HEK293T (cell line): ENCODE measurements around the gene MAPT.

Source experiments
- CTCF ChIA-PET: fragments of 350-600 bp; formaldehyde crosslinking; extraction: SDS; loops from one replicate; lab custom pipeline; 2021; ENCODE audit warnings: antibody characterized with exemption, inconsistent platforms; lab: Yijun Ruan, JAX
- POLR2A ChIA-PET: fragments of 350-600 bp; formaldehyde crosslinking; extraction: SDS; loops from one replicate; lab custom pipeline; 2020; ENCODE audit warnings: antibody characterized with exemption, inconsistent platforms; lab: Yijun Ruan, JAX
- DNase-seq: peaks from one replicate; pipeline ENCODE4 v3.0.0; 2012; ENCODE audit warnings: mixed read lengths; ENCODE audit errors: extremely low spot score
- ARNT ChIP-seq: fragments of 450-650 bp; IDR thresholded peaks from 2 replicates; pipeline ENCODE4 v1.6.1; 2017; ENCODE audit warnings: mild to moderate bottlenecking
- BHLHE40 ChIP-seq: fragments of 450-650 bp; IDR thresholded peaks from 2 replicates; pipeline ENCODE4 v1.6.1; 2016; ENCODE audit warnings: mild to moderate bottlenecking, moderate library complexity, borderline replicate concordance
- CTBP1 ChIP-seq: fragments of 450-650 bp; IDR thresholded peaks from 2 replicates; pipeline ENCODE4 v1.6.1; 2016; ENCODE audit warnings: borderline replicate concordance
- ELF4 ChIP-seq: fragments of 450-650 bp; IDR thresholded peaks from 2 replicates; pipeline ENCODE4 v1.6.1; 2017; ENCODE audit warnings: antibody characterized with exemption
- FOXA1 ChIP-seq: fragments of 450-650 bp; IDR thresholded peaks from 2 replicates; pipeline ENCODE4 v1.6.1; 2016; ENCODE audit warnings: mild to moderate bottlenecking
- FOXK2 ChIP-seq: fragments of 450-650 bp; IDR thresholded peaks from 2 replicates; pipeline ENCODE4 v1.6.1; 2016; ENCODE audit warnings: mild to moderate bottlenecking
- FOXM1 ChIP-seq: fragments of 450-650 bp; IDR thresholded peaks from 2 replicates; pipeline ENCODE4 v1.6.1; 2017; ENCODE audit warnings: mild to moderate bottlenecking, borderline replicate concordance
- HDGF ChIP-seq: fragments of 450-650 bp; IDR thresholded peaks from 2 replicates; pipeline ENCODE4 v1.6.1; 2017; ENCODE audit warnings: antibody characterized with exemption, borderline replicate concordance
- L3MBTL2 ChIP-seq: fragments of 450-650 bp; conservative IDR thresholded peaks from 2 replicates; pipeline ENCODE4 v1.6.1; 2016; ENCODE audit warnings: mild to moderate bottlenecking
- LEF1 ChIP-seq: fragments of 450-650 bp; IDR thresholded peaks from 2 replicates; pipeline ENCODE4 v1.6.1; 2017; ENCODE audit warnings: mild to moderate bottlenecking, borderline replicate concordance
- NFRKB ChIP-seq: fragments of 450-650 bp; IDR thresholded peaks from 2 replicates; pipeline ENCODE4 v1.6.1; 2016; ENCODE audit warnings: mild to moderate bottlenecking, moderate library complexity
- SP1 ChIP-seq: fragments of 450-650 bp; IDR thresholded peaks from 2 replicates; pipeline ENCODE4 v1.6.1; 2017
- SUZ12 ChIP-seq: fragments of 450-650 bp; IDR thresholded peaks from 2 replicates; pipeline ENCODE4 v1.6.1; 2016; ENCODE audit warnings: mild to moderate bottlenecking
- TARDBP ChIP-seq: fragments of 450-650 bp; IDR thresholded peaks from 2 replicates; pipeline ENCODE4 v1.6.1; 2016
- ZNF384 ChIP-seq: fragments of 450-650 bp; IDR thresholded peaks from 2 replicates; pipeline ENCODE4 v1.6.1; 2016
- TF ChIP-seq, protein P1 (sequence below): fragments of 450-650 bp; IDR thresholded peaks from 2 replicates; pipeline ENCODE4 v1.6.1; 2016

The MAPT gene

GRCh38 chr17:45870342-45870974 lies 23.9 kb upstream of the MAPT start:
- no peak for TF ChIP-seq CTBP1
- no peak for TF ChIP-seq FOXK2
- TF ChIP-seq TARDBP, result no peak
- TF ChIP-seq SP1, result no peak
- TF ChIP-seq ARNT, result no peak
- no peak for TF ChIP-seq NFRKB
- no peak for TF ChIP-seq ELF4
- TF ChIP-seq HDGF, result no peak
- TF ChIP-seq ZNF384, result no peak
- TF ChIP-seq, protein P1, sequence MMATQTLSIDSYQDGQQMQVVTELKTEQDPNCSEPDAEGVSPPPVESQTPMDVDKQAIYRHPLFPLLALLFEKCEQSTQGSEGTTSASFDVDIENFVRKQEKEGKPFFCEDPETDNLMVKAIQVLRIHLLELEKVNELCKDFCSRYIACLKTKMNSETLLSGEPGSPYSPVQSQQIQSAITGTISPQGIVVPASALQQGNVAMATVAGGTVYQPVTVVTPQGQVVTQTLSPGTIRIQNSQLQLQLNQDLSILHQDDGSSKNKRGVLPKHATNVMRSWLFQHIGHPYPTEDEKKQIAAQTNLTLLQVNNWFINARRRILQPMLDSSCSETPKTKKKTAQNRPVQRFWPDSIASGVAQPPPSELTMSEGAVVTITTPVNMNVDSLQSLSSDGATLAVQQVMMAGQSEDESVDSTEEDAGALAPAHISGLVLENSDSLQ, result no peak
- TF ChIP-seq FOXM1, result no peak
- TF ChIP-seq LEF1, result no peak
- TF ChIP-seq BHLHE40, result no peak
- TF ChIP-seq FOXA1, result no peak
- no peak for TF ChIP-seq L3MBTL2
- no peak for TF ChIP-seq SUZ12
- ChIA-PET CTCF (no interaction called here), POLR2A (no interaction called here)
- no peak for DNase-seq

DNA sequence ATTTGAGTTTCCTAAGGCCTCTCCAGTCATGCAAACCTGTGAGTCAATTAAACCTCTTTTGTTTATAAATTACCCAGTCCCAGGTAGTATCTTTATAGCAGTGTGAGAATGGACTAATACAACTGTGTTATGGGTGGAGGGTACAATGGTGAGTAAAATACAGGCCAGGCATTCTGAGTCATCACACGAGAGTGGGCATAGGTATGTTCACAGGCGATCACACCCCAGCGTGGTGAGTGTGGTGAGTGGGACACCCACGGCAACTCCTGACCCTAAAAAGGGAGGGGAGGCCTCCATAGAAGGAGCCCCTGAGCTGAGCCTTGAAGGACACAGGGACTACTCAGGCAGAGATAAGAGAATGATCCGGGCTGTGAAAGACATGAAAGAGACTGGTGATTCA lies 22.6 kb upstream of the MAPT start:
- CTCF ChIA-PET, result no interaction called here
- no peak for DNase-seq
- TF ChIP-seq L3MBTL2 (no peak), ZNF384 (no peak), ELF4 (no peak), FOXA1 (no peak), SUZ12 (no peak), NFRKB (no peak), FOXM1 (no peak), CTBP1 (no peak), FOXK2 (no peak), BHLHE40 (no peak), ARNT (no peak), SP1 (no peak), LEF1 (no peak), HDGF (no peak), TARDBP (no peak)
- TF ChIP-seq, protein P1, result no peak
- POLR2A ChIA-PET, result no interaction called here

DNA sequence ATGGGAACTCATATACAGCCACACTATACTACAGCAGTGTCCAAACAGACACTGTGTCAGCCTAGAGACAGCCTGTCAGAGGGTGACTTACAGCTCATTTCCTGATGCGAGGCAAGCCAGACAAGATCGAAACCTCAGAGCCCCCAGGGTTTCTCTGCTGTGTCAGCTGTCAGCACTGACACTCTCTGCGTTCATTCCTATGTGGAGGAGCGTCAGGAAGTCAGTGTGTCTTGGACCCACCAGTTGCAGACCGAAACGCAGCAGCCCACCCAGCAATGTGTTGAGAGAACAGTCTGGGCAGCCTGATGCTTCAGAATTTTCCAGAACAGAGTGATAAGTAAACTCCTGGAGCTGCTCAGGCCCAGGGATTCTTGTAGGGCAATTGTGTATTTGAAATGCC lies 20.6 kb upstream of the MAPT start:
- TF ChIP-seq ZNF384 (no peak), LEF1 (no peak), NFRKB (no peak), HDGF (no peak), L3MBTL2 (no peak), ELF4 (no peak)
- TF ChIP-seq, protein P1, result peak; percentile 33; the same call in 1 of the 2 replicates
- POLR2A ChIA-PET, result interaction anchor here (1.3 kb wide), 1 partner anchor 20 kb away, joined by 4 read pairs; no protein-coding TSS in a partner anchor
- CTCF ChIA-PET, result no interaction called here
- DNase-seq, result no peak

DNA sequence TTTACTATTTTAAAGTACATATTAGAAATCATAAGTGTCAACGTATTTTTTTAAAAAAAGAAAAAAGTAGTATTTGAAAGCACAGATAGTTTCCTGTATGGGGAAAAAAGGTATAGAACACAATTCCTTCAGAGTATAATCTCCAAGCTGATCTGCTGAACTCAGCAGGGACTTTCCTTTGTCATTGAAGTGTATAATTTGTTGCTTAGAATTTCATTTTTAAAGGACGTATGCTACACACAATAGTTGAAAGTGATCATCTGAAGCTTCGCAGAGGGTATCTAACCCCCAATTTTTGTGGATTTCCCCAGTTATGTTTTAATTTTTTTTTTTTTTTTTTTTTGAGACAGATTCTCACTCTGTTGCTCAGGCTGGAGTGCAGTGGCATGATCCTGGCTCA lies 20.2 kb upstream of the MAPT start:
- no peak for TF ChIP-seq SP1
- no peak for TF ChIP-seq NFRKB
- ChIA-PET CTCF (no interaction called here), POLR2A (interaction anchor here (1.3 kb wide), 1 partner anchor 19 kb away, joined by 4 read pairs; no protein-coding TSS in a partner anchor)
- DNase-seq, result no peak

GRCh38 chr17:45876539-45876938 lies 17.8 kb upstream of the MAPT start:
- TF ChIP-seq HDGF, result no peak
- no peak for TF ChIP-seq L3MBTL2
- no peak for TF ChIP-seq FOXA1
- no peak for TF ChIP-seq ARNT
- no peak for TF ChIP-seq TARDBP
- no peak for TF ChIP-seq SUZ12
- TF ChIP-seq LEF1, result no peak
- no peak for TF ChIP-seq SP1
- POLR2A ChIA-PET, result no interaction called here
- CTCF ChIA-PET, result no interaction called here
- no peak for DNase-seq

GRCh38 chr17:45877467-45877866 lies 16.9 kb upstream of the MAPT start:
- DNase-seq, result no peak
- CTCF ChIA-PET, result interaction anchor here (0.8 kb wide), 1 partner anchor 16 kb away, joined by 5 read pairs; no protein-coding TSS in a partner anchor
- POLR2A ChIA-PET, result no interaction called here
- TF ChIP-seq L3MBTL2 (no peak), SP1 (no peak), CTBP1 (no peak), NFRKB (no peak), BHLHE40 (no peak), FOXK2 (no peak), ZNF384 (no peak), FOXA1 (no peak), SUZ12 (no peak), ARNT (no peak), TARDBP (no peak), FOXM1 (no peak), ELF4 (no peak), LEF1 (no peak), HDGF (no peak)
- TF ChIP-seq, protein P1, result no peak
